K562 (cell line): ENCODE results near the gene GHITM. TPM values are rescaled to one million over a fixed set of nuclear protein-coding genes. Genes with fewer than 3 reads are reported as not detected.

Experiments
- CEBPB ChIP-seq: fragments of 450-650 bp; IDR thresholded peaks from 2 replicates; pipeline ENCODE4 v1.6.1; 2016; ENCODE audit warnings: missing genetic modification characterization, missing compliant biosample characterization
- CEBPG ChIP-seq, 3 experiments: fragments of 200-800 bp in 1 of 3; sonication (Bioruptor generic) in 1 of 3; sonication (generic) in 1 of 3; formaldehyde crosslinking in 1 of 3; IDR thresholded peaks in 2 of 3; conservative IDR thresholded peaks in 1 of 3; 2 replicates each; pipeline versions ENCODE4 v1.6.1 to v1.8.0; 2016 to 2022; ENCODE audit warnings: missing compliant biosample characterization in 2 of 3, missing genetic modification characterization in 2 of 3, mild to moderate bottlenecking in 1 of 3, missing genetic modification reagents in 1 of 3
- CREM ChIP-seq: IDR thresholded peaks from 2 replicates; pipeline ENCODE4 v1.6.1; 2014; ENCODE audit warnings: antibody characterized with exemption, low read depth
- ESRRA ChIP-seq: fragments of 450-650 bp; IDR thresholded peaks from 2 replicates; pipeline ENCODE4 v1.6.1; 2014; ENCODE audit warnings: low read depth, mild to moderate bottlenecking, moderate library complexity, borderline replicate concordance
- GABPB1 ChIP-seq: sonication (generic); formaldehyde crosslinking; IDR thresholded peaks from 2 replicates; pipeline ENCODE4 v1.8.0; 2022; ENCODE audit warnings: mild to moderate bottlenecking, missing genetic modification reagents
- KDM1A ChIP-seq, 2 experiments: fragments of 450-650 bp; IDR thresholded peaks; 2 replicates each; pipeline ENCODE4 v1.6.1; 2016; ENCODE audit warnings: mild to moderate bottlenecking in 2 of 2
- MTA3 ChIP-seq: fragments of 450-650 bp; formaldehyde crosslinking; IDR thresholded peaks from 2 replicates; pipeline ENCODE4 v1.6.1; 2017; ENCODE audit warnings: mild to moderate bottlenecking, borderline replicate concordance
- OTX1 ChIP-seq: fragments of 450-650 bp; formaldehyde crosslinking; IDR thresholded peaks from 2 replicates; pipeline ENCODE4 v1.4.0; 2022; ENCODE audit warnings: mild to moderate bottlenecking
- POLR2A ChIP-seq: fragments of 450-650 bp; conservative IDR thresholded peaks from 2 replicates; pipeline ENCODE4 v1.6.1; 2016
- POLR3A ChIP-seq: IDR thresholded peaks from 2 replicates; pipeline ENCODE4 v1.6.1; 2011; ENCODE audit warnings: borderline replicate concordance, mild to moderate bottlenecking, moderate library complexity; ENCODE audit not compliant: insufficient read length, insufficient read depth; ENCODE audit errors: extremely low read depth
- RCOR1 ChIP-seq, 2 experiments: IDR thresholded peaks; 2 replicates each; pipeline ENCODE4 v1.6.1; 2012; ENCODE audit warnings: low read depth in 2 of 2, low read length in 2 of 2, borderline replicate concordance in 1 of 2, improper control_type of control experiment in 1 of 2
- SMARCA4 ChIP-seq: fragments of 450-650 bp; IDR thresholded peaks from 2 replicates; pipeline ENCODE4 v1.6.1; 2016
- SUPT5H ChIP-seq: fragments of 450-650 bp; IDR thresholded peaks from 2 replicates; pipeline ENCODE4 v1.6.1; 2016
- ZBTB40 ChIP-seq, 2 experiments: fragments of 450-650 bp in 1 of 2; sonication (generic) in 1 of 2; formaldehyde crosslinking in 1 of 2; IDR thresholded peaks; 2 replicates each; pipeline versions ENCODE4 v1.7.1 to v1.9.0; 2016 to 2022; ENCODE audit warnings: inconsistent platforms in 1 of 2, mild to moderate bottlenecking in 1 of 2, missing genetic modification reagents in 1 of 2
- ZMIZ1 ChIP-seq, 2 experiments: fragments of 150-350 bp in 1 of 2; IDR thresholded peaks; 2 replicates each; pipeline ENCODE4 v1.6.1; 2012 to 2016; ENCODE audit warnings: low read depth in 2 of 2, low read length in 2 of 2, mild to moderate bottlenecking in 1 of 2, moderate library complexity in 1 of 2
- ZNF316 ChIP-seq: fragments of 450-650 bp; IDR thresholded peaks from 2 replicates; pipeline ENCODE4 v1.6.1; 2016
- ZNF778 ChIP-seq: fragments of 450-650 bp; formaldehyde crosslinking; IDR thresholded peaks from 2 replicates; pipeline ENCODE4 v1.4.0; 2020; ENCODE audit warnings: mild to moderate bottlenecking, moderate library complexity
- polyA plus RNA-seq, 8 experiments: library from polyadenylated mRNA; depleted of rRNA in 4 of 8; stranded (reverse) in 5 of 8; unstranded in 3 of 8; fragments of >200 nt; fragmentation: Nextera tagmentation in 2 of 8; fragmentation: Illumina TruSeq in 1 of 8; extraction: Ambion mirVana in 2 of 8; extraction: Trizol in 1 of 8; gene quantifications; 2 replicates each; pipeline versions ENCODE4 v1.2.1 to v1.2.3, GENCODE V29; 2011 to 2014; ENCODE audit warnings: inconsistent platforms in 1 of 8, missing spikeins in 1 of 8
- total RNA-seq, 7 experiments: library from RNA; depleted of rRNA in 6 of 7; stranded (reverse); fragments of >200 nt in 6 of 7; fragmentation: Illumina TruSeq in 2 of 7; extraction: Trizol in 2 of 7; gene quantifications; 2 replicates each; pipeline versions ENCODE4 v1.2.1 to v1.2.3, GENCODE V29; 2011 to 2021; ENCODE audit warnings: low replicate concordance in 1 of 7

The GHITM gene
- total and polyA plus RNA-seq, 9 of the 15 experiments (the other 6 are each of a cell fraction or from before 2014, with no cell fraction given) = 322 to 1,258 (median 386) TPM

GRCh38 chr10:84156768-84157167, 17.5 kb downstream of the GHITM start (continued):
- TF ChIP-seq POLR3A = no peak
- TF ChIP-seq POLR2A = peak; percentile 58
- TF ChIP-seq CREM = peak; percentile 71
- TF ChIP-seq ZMIZ1 (IDR thresholded peaks at IDR 0.05; ENCODE audit: low read depth in 2 of 2, low read length in 2 of 2) = 0 out of 4 replicates have a peak, but pooled peaks of 1 of the 2 experiments have one; percentile 9
- peak; percentile 21; the same call in 1 of the 2 replicates for TF ChIP-seq SMARCA4
- peak; percentile 22; the same call in 1 of the 2 replicates for TF ChIP-seq MTA3
- TF ChIP-seq GABPB1 (CRISPR knock-in tag) = peak; percentile 44; the same call in 1 of the 2 replicates
- 0 out of 2 replicates have a peak, but pooled peaks have one; percentile 39 for TF ChIP-seq OTX1 (CRISPR knock-in tag)
- TF ChIP-seq CEBPB (tag) = peak; percentile 89
- TF ChIP-seq ESRRA = peak; percentile 79
- TF ChIP-seq ZNF778 (CRISPR knock-in tag) = no peak
- no peak for TF ChIP-seq ZNF316
- peak; percentile 84 for TF ChIP-seq CEBPG (CRISPR knock-in tag; IDR thresholded peaks at IDR 0.05)
- peak; percentile 62 to 92; a peak in 3 of 4 replicates for TF ChIP-seq CEBPG (tag; conservative IDR thresholded peaks at IDR 0.05 in 1 of 2, IDR thresholded peaks at IDR 0.05 in 1 of 2)
- TF ChIP-seq RCOR1 (IDR thresholded peaks at IDR 0.05; ENCODE audit: borderline replicate concordance in 1 of 2, low read depth in 2 of 2, low read length in 2 of 2) = peak in 1 of 2 experiments; percentile 86; a peak in 2 of 4 replicates
- peak; percentile 55 for TF ChIP-seq SUPT5H
- TF ChIP-seq ZBTB40 (IDR thresholded peaks at IDR 0.05) = no peak
- TF ChIP-seq ZBTB40 (CRISPR knock-in tag; IDR thresholded peaks at IDR 0.05) = no peak
- peak; percentile 11 to 39; a peak in 2 of 4 replicates for TF ChIP-seq KDM1A (IDR thresholded peaks at IDR 0.05)
